Rectal smooth muscle tissue (tissue), 1 donor: ENCODE data around the gene CA5A.
"Not testable (repeated sequence)": the region's sequence is repeated elsewhere in the genome, so short reads cannot be mapped to it uniquely, and the experiment has no call there.

Source experiments
- H3K27ac ChIP-seq: one replicate; pipeline ENCODE4 v1.7.0; 2013; ENCODE audit warnings: low read depth, low read length, inconsistent platforms
- H3K27me3 ChIP-seq: one replicate; pipeline ENCODE4 v1.7.0; 2013; ENCODE audit warnings: low read length; ENCODE audit not compliant: control insufficient read depth, insufficient read depth
- H3K36me3 ChIP-seq: one replicate; pipeline ENCODE4 v1.7.0; 2013; ENCODE audit warnings: low read length; ENCODE audit not compliant: control insufficient read depth, insufficient read depth
- H3K4me1 ChIP-seq: one replicate; pipeline ENCODE4 v1.7.0; 2013; ENCODE audit warnings: low read length; ENCODE audit not compliant: control insufficient read depth, insufficient read depth
- H3K4me3 ChIP-seq: one replicate; pipeline ENCODE4 v1.7.0; 2013; ENCODE audit warnings: low read length
- H3K9ac ChIP-seq: one replicate; pipeline ENCODE4 v1.7.0; 2013; ENCODE audit warnings: low read length

Gene CA5A

GRCh38 chr16:87869061-87869878 lies 67.1 kb downstream of the CA5A start, which contains the start of gene SLC7A5:
Gene SLC7A5 (minus strand): TSS chr16:87869507. CDS start chr16:87869422, 85 bp downstream.
- not testable (repeated sequence) for H3K9ac ChIP-seq
- H3K27ac ChIP-seq: peak within 1 kb of the TSS; percentile 61

DNA sequence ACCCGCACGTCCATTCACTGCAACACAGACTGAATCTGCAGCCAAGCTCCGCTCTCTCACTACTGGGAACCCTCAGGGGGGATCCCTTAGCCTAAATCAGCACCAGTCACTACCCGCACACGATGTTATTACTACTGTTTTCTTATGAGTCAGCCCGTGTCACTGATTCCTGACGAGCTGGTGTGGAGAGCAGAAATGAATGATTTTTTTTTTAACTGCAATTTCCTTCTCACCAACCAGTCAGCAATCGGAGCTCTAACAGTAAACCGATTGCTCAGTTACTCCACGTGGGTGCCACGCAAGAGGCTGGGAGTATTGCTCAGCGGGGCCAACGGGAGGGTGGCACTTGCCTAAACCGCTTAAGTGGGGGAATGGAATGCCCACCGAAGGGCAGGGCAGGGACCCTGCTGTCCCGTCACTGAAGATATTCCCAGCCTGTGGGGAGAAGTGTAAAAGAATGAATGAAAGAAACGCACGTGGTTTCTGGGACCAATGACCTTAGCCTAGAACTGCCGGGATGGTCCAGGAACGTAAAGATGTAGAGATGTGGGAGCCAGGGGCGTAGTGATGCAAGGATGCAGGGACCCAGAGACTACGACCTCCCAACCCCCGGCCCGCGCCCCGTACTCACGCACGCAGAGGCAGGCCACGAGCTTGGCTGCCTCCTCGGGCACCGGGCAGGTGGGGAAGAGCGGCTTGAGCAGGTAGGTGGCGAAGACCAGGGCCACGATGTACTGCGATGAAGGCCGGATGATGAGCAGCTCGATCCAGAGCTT lies 67.9 kb downstream of the CA5A start:
- H3K36me3 ChIP-seq, H3K9ac ChIP-seq, H3K4me1 ChIP-seq, H3K27me3 ChIP-seq: not testable (repeated sequence)
- H3K27ac ChIP-seq: peak overlapping the region; percentile 56
- peak overlapping the region; percentile 61 for H3K4me3 ChIP-seq

More at GRCh38 chr16:87869061-87869878, 67.1 kb downstream of the CA5A start, which contains the start of gene SLC7A5:
- H3K36me3 ChIP-seq, H3K4me1 ChIP-seq, H3K27me3 ChIP-seq: not testable (repeated sequence)
- peak within 1 kb of the TSS; percentile 61 for H3K4me3 ChIP-seq

DNA sequence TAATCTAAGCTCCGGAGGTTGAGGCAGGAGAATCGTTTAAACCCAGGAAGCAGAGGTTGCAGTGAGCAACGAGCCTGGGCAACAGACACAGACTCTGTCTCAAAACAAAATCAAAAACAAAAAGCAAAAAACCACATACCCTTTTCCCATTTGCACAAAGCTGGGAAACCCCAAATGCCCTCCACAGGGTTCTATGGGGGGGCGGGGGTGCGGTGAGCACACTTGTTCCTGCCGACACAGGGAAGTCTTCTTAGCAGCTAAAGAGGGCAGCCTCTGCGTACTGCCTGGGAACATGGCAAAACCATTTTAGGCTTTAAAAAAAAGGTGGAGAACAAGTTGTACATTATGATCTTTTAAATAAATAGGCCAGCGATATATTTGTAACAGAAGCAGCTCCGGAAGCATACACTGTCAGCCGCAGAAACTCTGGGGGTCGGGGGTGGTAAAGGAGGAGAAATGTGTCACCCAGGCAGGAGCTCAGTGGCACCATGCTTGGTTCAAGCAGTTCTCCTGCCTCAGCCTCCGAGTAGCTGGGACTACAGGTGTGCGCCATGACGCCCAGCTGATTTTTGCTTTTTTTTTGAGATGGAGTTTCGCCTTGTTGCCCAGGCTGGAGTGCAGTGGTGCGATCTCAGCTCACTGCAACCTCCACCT lies 70.3 kb downstream of the CA5A start:
- not testable (repeated sequence) for H3K36me3 ChIP-seq, H3K27me3 ChIP-seq, H3K4me3 ChIP-seq, H3K9ac ChIP-seq, H3K4me1 ChIP-seq
- H3K27ac ChIP-seq: peak overlapping the region; percentile 72

DNA sequence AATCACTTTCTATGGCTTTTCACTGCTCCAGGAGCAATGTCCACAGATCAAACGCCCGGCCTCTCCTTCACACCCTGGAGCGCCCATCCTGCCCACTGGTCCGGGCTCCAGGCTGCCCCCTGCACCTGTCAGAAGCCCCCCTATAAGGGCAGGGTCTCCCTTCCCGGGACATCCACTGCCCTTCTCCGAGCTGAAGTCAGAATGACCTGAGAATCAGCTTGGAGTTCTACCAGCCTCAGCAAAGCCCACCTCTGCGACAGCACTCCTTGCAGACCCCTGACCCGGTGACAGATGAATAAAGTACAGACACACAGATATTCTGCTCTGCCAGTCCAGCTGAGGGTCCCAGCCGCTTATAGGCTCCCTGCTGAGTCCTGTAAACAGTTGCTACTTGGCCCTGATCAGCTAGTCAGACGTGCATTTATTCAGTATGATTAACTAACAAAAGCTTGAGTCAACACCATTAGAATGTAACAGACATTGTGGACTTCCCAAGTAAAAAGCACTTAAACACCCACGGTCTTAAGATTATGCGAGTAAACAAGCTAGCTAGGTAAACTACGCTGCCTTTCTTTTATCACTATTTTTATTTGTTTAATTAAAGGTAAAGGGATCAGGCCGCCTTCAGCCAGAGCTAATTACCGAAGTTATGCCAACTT lies 71.9 kb downstream of the CA5A start:
- H3K4me1 ChIP-seq: peaks cover 13% of the 10 kb centered on the region
- no peak overlapping the region for H3K9ac ChIP-seq
- no peak overlapping the region for H3K4me3 ChIP-seq
- peak overlapping the region; percentile 43 for H3K27ac ChIP-seq
- H3K27me3 ChIP-seq: no peaks in the 10 kb centered on the region
- H3K36me3 ChIP-seq: no peaks in the 10 kb centered on the region

- peaks cover 16% of the 10 kb centered on the region for H3K4me1 ChIP-seq
- not testable (repeated sequence) for H3K36me3 ChIP-seq, H3K9ac ChIP-seq, H3K4me3 ChIP-seq, H3K27me3 ChIP-seq
- H3K27ac ChIP-seq: peak overlapping the region; percentile 85
These were observed 73.0 kb downstream of the CA5A start for GRCh38 chr16:87863327-87863635.

DNA sequence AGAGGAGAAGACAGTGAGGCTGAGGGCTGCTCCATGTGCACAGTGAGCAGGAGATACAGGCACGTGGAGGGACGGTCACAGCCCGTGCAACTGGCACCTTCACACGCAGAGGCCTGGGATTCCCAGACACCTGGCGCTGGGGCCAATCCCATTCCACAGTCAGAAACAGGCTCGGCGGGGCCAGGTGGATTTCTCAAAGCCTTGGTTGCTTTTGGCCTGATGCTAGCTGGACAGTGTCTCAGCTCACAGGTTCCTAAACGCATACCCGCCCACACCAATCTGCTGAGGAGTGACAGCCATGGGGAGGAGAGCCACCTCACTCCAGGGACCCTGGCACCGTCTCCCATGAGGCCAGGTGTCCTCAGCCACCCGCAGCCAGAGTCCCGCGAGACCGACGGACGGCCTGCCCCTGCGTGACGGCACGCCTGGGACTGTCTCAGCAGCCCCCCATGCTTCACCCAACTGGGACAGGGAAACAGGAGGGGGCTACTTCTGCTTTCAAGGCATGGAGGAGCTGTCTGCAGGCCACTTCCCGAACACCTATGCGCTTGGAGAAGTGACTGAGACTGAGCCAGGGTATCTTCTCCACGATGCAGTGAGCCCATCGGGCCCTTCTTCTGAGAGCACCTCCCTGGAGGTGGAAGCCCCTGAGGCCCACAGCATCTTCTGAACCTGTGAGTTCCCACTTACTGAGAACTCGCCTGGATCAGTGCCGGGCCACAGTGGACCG lies 73.6 kb downstream of the CA5A start:
- not testable (repeated sequence) for H3K9ac ChIP-seq, H3K36me3 ChIP-seq, H3K27me3 ChIP-seq, H3K4me3 ChIP-seq
- peak overlapping the region; percentile 85 for H3K27ac ChIP-seq
- peaks cover 21% of the 10 kb centered on the region for H3K4me1 ChIP-seq

DNA sequence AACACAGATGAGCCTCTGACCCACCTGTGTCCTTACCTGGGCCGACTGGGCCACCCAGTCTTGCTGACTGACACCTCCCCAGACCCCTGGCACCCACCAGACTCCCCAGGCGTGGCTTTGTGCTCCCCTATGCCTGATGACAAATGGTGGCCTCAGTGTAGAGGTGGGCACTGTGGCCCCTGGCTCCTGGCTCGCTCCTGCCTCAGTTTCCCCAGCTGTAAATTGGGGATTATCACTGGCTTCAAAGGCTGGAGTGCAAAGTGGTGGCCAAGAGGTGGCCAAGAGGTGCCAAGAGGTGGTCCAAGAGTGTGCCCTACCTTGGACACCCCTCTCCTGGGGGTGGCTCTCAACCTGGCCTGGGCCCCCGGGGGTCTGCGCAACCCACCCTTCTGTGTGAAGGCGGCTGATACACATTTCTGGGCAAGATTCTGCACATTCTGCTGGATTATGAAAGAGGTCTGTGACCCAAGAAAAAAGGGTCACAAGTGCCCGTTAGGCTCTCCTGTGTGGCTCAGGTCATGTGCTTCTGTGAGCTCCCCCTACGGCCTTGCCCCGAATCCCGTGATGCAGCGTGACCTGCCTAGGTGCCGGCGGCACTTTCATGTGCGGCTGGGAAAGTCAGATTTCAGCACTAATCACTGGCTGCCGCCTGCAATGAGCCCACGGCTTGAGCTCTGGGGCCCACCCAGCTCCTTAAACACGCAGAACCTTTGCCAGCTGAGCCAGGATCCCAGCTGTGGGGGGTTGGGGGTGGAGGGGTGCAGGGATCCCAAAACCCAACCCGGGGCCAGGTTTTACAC lies 74.8 kb downstream of the CA5A start:
- H3K36me3 ChIP-seq, H3K4me3 ChIP-seq, H3K9ac ChIP-seq, H3K27me3 ChIP-seq: not testable (repeated sequence)
- peak overlapping the region; percentile 85 for H3K27ac ChIP-seq
- peaks cover 25% of the 10 kb centered on the region for H3K4me1 ChIP-seq

DNA sequence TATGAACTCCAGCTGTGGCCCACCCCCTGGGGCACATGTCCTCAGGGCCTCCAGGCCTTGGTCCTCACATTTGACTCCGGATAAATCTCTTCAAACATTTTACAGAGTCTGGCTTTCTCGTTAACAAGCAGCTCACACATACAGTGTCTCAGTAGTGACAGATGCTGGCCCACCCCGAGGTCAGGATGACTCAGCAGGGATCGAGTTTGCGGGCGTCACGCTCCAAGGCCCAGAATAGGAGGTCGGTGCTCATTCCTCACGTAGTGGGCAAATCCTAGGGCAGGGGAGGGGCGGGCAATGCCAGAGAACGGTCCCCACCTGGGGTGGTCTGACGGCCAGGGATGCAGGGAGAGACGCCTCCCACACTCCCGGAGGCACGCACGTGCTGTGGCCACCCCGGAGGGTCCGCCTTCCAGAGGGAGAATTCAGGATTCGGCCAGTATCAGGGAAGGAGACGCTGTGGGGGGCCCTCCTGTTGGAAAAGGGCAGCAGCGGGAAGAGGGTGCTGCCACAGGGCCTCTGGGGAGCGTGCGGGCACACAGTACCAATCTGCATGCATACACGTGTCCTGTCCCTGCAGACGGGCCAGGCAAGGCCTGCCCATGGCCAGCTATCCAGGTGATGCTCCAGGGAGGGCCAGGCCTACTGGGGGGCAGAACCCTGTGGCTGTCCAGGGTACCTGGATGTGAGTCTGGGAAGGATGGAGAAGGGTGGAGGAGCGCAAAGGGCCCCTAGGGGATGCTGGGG lies 75.6 kb downstream of the CA5A start:
- Histone ChIP-seq H3K4me3 (no peak overlapping the region), H3K27me3 (no peaks in the 10 kb centered on the region), H3K9ac (no peak overlapping the region), H3K4me1 (peaks cover 27% of the 10 kb centered on the region), H3K36me3 (no peaks in the 10 kb centered on the region), H3K27ac (peak overlapping the region; percentile 85)

DNA sequence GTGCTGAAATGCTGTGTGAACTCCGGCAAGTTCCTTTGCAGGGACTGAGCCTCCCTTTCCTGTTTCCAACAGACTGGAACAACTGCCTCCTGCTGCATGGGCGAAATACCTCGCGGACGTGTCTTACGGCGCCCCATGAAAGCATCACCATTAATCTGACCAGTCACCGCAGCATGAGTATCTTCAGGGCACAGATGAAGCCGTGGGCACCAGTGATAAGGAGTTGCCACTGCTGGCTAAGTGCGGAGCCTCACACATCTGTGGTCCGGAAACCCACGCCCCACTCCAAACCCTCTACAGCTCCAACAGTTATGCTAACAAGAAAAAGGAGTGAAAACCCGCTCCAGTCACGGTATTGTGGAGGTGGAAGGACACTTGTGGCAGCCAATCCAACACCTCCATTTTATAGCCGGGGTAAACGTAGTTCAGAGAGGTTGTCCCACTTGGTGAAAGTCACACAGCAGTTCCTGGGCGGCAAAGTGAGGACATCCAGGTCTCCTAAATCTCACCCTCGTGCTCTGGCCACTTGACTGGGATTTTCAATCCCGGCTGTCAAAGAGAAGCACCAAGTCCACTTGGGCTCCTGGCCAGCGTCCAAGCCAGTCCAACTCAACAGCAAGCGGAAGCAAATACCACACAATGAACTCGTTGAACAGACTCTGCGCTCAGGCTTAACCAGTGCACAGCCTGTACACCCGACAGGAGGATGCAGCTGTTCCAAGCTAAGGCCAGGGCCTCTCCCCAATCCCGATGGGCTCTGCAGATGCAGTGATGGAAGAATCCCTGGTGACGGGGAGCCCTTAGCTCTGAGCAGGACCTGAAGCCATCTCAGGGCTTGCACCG lies 78.0 kb downstream of the CA5A start:
- H3K27ac ChIP-seq: peak overlapping the region; percentile 84

GRCh38 chr16:87856791-87857228 lies 79.5 kb downstream of the CA5A start:
- Histone ChIP-seq H3K4me3 (no peak overlapping the region), H3K4me1 (peaks cover 48% of the 10 kb centered on the region), H3K36me3 (no peaks in the 10 kb centered on the region), H3K9ac (no peak overlapping the region), H3K27me3 (no peaks in the 10 kb centered on the region), H3K27ac (peak overlapping the region; percentile 84)

More for the DNA sequence above, 78.0 kb downstream of the CA5A start:
- H3K27me3 ChIP-seq, H3K9ac ChIP-seq, H3K4me3 ChIP-seq, H3K36me3 ChIP-seq: not testable (repeated sequence)
- H3K4me1 ChIP-seq: peaks cover 44% of the 10 kb centered on the region
